GM18858 (cell line): ENCODE measurements around the gene WDR18.

Experiments
- ATAC-seq: cut with Tn5 transposase; IDR thresholded peaks from one replicate; pipeline ENCODE4 v1.9.1; 2021; ENCODE audit not compliant: unreplicated experiment

WDR18 gene

GRCh38 chr19:1006711-1007398, 22.7 kb downstream of the WDR18 start:
- ATAC-seq: no peak

GRCh38 chr19:1007399-1008251, 23.5 kb downstream of the WDR18 start:
- no peak for ATAC-seq

- no peak for ATAC-seq
These were observed 24.3 kb downstream of the WDR18 start for GRCh38 chr19:1008268-1009040.

- ATAC-seq: no peak
These were observed 25.2 kb downstream of the WDR18 start for GRCh38 chr19:1009041-1009980.

- no peak for ATAC-seq
These were observed 25.9 kb downstream of the WDR18 start for GRCh38 chr19:1009981-1010538.

GRCh38 chr19:1010586-1011510, 26.7 kb downstream of the WDR18 start:
- no peak for ATAC-seq

GRCh38 chr19:1011831-1012333, 27.7 kb downstream of the WDR18 start:
- ATAC-seq: no peak

- no peak for ATAC-seq
These were observed 28.2 kb downstream of the WDR18 start for GRCh38 chr19:1012334-1012733.

GRCh38 chr19:1013218-1013617, 29.1 kb downstream of the WDR18 start:
- no peak for ATAC-seq

- ATAC-seq: no peak
These were observed 30.3 kb downstream of the WDR18 start for GRCh38 chr19:1014161-1015060.

- no peak for ATAC-seq
These were observed 31.1 kb downstream of the WDR18 start for GRCh38 chr19:1015061-1015781.

GRCh38 chr19:1015782-1016646, 31.9 kb downstream of the WDR18 start:
- ATAC-seq: no peak

- no peak for ATAC-seq
These were observed 32.5 kb downstream of the WDR18 start for GRCh38 chr19:1016647-1017114.

- ATAC-seq: no peak
These were observed 33.2 kb downstream of the WDR18 start for GRCh38 chr19:1017115-1017905.

- ATAC-seq: no peak
These were observed 33.8 kb downstream of the WDR18 start for GRCh38 chr19:1017906-1018305.
